SK-N-SH treated with all-trans-retinoic acid at 6 μM for 48 hours (cell line): ENCODE data around the gene GPR151.

ENCODE experiments used
- PATZ1 ChIP-seq: fragments of 250-450 bp; sonication (Bioruptor Pico); IDR thresholded peaks from 2 replicates; pipeline ENCODE4 v1.8.0; 2020; ENCODE audit warnings: mild to moderate bottlenecking, moderate library complexity, borderline replicate concordance
- POU6F1 ChIP-seq: fragments of 250-450 bp; sonication (Bioruptor Pico); IDR thresholded peaks from 2 replicates; pipeline ENCODE4 v1.8.0; 2021; ENCODE audit warnings: low read depth, mild to moderate bottlenecking, moderate library complexity, borderline replicate concordance
- ZFP3 ChIP-seq: fragments of 250-450 bp; sonication (Bioruptor Pico); IDR thresholded peaks from 2 replicates; pipeline ENCODE4 v1.5.0; 2020; ENCODE audit warnings: mild to moderate bottlenecking, moderate library complexity

GRCh38 chr5:146490089-146490843 lies 25.7 kb downstream of the GPR151 start:
- TF ChIP-seq ZFP3 (CRISPR knock-in tag) (no peak), PATZ1 (CRISPR knock-in tag) (no peak), POU6F1 (no peak)
